ENCODE data around the gene CAPN1. TPM values are rescaled to one million over a fixed set of nuclear protein-coding genes. Genes with fewer than 3 reads are reported as not detected.

Gene CAPN1
- total RNA-seq, 1 donor: 102 TPM

DNA sequence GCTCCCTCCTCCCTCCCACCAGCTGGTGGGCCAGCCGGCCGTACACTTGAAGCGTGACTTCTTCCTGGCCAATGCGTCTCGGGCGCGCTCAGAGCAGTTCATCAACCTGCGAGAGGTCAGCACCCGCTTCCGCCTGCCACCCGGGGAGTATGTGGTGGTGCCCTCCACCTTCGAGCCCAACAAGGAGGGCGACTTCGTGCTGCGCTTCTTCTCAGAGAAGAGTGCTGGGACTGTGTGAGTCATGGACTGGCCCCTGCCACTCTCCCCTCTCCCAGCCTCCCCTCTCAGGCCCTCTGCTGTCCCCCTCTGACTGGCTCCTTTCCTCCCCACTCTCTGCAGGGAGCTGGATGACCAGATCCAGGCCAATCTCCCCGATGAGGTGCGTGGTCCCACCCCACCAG is 24.7 kb downstream of the CAPN1 start:
- no peaks in the 10 kb centered on the region for H3K4me1 ChIP-seq (ENCODE audit: insufficient read depth, low read length)
- no peaks in the 10 kb centered on the region for H3K9me3 ChIP-seq (ENCODE audit: low read depth, low read length)
- no peaks in the 10 kb centered on the region for H3K79me2 ChIP-seq (ENCODE audit: insufficient read depth, low read length)
- no peaks in the 10 kb centered on the region for H3K27me3 ChIP-seq (ENCODE audit: insufficient read depth, low read length)
- H2AFZ ChIP-seq (ENCODE audit: low read length): no peak overlapping the region
- peaks cover 41% of the 10 kb centered on the region for H3K36me3 ChIP-seq (ENCODE audit: insufficient read depth, low read length)
- H3K27ac ChIP-seq (ENCODE audit: low read depth, low read length): no peak overlapping the region
- no peak overlapping the region for H3K4me2 ChIP-seq (ENCODE audit: insufficient read depth, low read length)
- H3K4me3 ChIP-seq (ENCODE audit: insufficient read depth, low read length): no peak overlapping the region
- DNase-seq (ENCODE audit: insufficient read length, low spot score, missing footprints): no peak
- H4K20me1 ChIP-seq (ENCODE audit: insufficient read depth, low read length): no peaks in the 10 kb centered on the region
- TF ChIP-seq, protein P1, sequence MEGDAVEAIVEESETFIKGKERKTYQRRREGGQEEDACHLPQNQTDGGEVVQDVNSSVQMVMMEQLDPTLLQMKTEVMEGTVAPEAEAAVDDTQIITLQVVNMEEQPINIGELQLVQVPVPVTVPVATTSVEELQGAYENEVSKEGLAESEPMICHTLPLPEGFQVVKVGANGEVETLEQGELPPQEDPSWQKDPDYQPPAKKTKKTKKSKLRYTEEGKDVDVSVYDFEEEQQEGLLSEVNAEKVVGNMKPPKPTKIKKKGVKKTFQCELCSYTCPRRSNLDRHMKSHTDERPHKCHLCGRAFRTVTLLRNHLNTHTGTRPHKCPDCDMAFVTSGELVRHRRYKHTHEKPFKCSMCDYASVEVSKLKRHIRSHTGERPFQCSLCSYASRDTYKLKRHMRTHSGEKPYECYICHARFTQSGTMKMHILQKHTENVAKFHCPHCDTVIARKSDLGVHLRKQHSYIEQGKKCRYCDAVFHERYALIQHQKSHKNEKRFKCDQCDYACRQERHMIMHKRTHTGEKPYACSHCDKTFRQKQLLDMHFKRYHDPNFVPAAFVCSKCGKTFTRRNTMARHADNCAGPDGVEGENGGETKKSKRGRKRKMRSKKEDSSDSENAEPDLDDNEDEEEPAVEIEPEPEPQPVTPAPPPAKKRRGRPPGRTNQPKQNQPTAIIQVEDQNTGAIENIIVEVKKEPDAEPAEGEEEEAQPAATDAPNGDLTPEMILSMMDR (IDR thresholded peaks at IDR 0.05; ENCODE audit: extremely low read depth, low read depth, low read length): no peak

DNA sequence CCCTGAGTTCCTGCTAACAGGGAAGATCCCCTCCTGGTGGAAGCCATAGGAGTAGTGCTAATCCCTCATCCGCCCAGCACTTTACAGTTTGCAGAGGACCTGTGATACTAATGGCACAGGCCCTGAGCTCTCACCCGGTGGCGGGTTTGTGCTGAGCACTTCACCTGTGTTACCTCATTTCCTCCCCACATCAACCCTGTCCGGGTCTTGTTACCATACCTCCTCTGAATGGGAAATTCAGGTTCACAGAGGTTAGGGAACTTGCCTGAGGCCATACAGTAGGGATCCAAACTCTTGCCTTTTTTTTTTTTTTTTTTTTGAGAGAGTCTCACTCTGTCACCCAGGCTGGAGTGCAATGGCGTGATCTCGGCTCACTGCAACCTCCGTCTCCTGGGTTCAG is 25.2 kb downstream of the CAPN1 start:
- H3K4me2 ChIP-seq (ENCODE audit: insufficient read depth, low read length): no peak overlapping the region
- no peak overlapping the region for H3K4me3 ChIP-seq (ENCODE audit: insufficient read depth, low read length)
- H4K20me1 ChIP-seq (ENCODE audit: insufficient read depth, low read length): no peaks in the 10 kb centered on the region
- H3K4me1 ChIP-seq (ENCODE audit: insufficient read depth, low read length): no peaks in the 10 kb centered on the region
- no peak overlapping the region for H2AFZ ChIP-seq (ENCODE audit: low read length)
- no peaks in the 10 kb centered on the region for H3K9me3 ChIP-seq (ENCODE audit: low read depth, low read length)
- TF ChIP-seq, protein P1 (IDR thresholded peaks at IDR 0.05; ENCODE audit: extremely low read depth, low read depth, low read length): no peak
- no peak overlapping the region for H3K27ac ChIP-seq (ENCODE audit: low read depth, low read length)
- H3K27me3 ChIP-seq (ENCODE audit: insufficient read depth, low read length): no peaks in the 10 kb centered on the region
- peaks cover 41% of the 10 kb centered on the region for H3K36me3 ChIP-seq (ENCODE audit: insufficient read depth, low read length)
- no peaks in the 10 kb centered on the region for H3K79me2 ChIP-seq (ENCODE audit: insufficient read depth, low read length)
- DNase-seq (ENCODE audit: insufficient read length, low spot score, missing footprints): peak; percentile 46

DNA sequence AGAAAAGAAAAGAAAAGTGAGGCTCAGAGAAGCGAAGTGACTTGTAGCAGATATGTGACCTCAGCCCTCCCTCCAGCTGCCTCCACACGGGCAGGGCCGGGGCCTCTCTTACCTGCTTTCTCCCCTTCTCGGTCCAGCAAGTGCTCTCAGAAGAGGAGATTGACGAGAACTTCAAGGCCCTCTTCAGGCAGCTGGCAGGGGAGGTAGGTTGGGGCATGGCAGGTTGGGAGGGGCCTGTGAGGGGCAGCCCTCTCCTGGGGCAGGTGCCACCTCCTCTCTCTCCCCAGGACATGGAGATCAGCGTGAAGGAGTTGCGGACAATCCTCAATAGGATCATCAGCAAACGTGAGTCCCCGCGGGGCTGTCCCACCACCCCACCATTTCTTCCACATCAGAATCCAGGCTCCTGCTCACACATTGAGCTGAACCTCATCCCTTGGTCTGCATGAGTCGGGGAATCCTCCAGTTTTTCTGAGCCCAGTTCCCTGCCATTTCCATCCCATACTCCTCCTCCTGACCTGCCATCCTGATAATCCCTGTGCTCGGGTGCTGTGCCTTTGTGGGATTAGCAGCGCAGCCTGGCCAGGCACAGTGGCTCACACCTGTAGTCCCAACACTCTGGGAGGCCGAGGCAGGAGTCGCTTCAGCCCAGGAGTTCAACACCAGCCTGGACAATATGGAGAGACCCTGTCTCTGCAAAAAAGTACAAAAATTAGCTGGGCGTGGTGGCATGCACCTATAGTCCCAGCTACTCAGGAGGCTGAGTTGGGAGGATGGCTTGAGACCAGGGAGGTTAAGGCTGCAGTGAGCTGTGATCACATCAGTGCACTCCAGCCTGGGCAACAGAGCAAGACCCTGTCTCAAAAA is 26.4 kb downstream of the CAPN1 start:
- H3K4me1 ChIP-seq (ENCODE audit: insufficient read depth, low read length): no peaks in the 10 kb centered on the region
- DNase-seq (ENCODE audit: insufficient read length, low spot score, missing footprints): peak; percentile 66
- TF ChIP-seq, protein P1 (IDR thresholded peaks at IDR 0.05; ENCODE audit: extremely low read depth, low read depth, low read length): no peak
- no peaks in the 10 kb centered on the region for H3K79me2 ChIP-seq (ENCODE audit: insufficient read depth, low read length)
- no peaks in the 10 kb centered on the region for H3K9me3 ChIP-seq (ENCODE audit: low read depth, low read length)
- H2AFZ ChIP-seq (ENCODE audit: low read length): no peak overlapping the region
- H4K20me1 ChIP-seq (ENCODE audit: insufficient read depth, low read length): no peaks in the 10 kb centered on the region
- no peak overlapping the region for H3K4me3 ChIP-seq (ENCODE audit: insufficient read depth, low read length)
- no peak overlapping the region for H3K4me2 ChIP-seq (ENCODE audit: insufficient read depth, low read length)
- no peaks in the 10 kb centered on the region for H3K27me3 ChIP-seq (ENCODE audit: insufficient read depth, low read length)
- H3K36me3 ChIP-seq (ENCODE audit: insufficient read depth, low read length): peaks cover 41% of the 10 kb centered on the region
- no peak overlapping the region for H3K27ac ChIP-seq (ENCODE audit: low read depth, low read length)
